ENCODE measurements around the gene FOXF1. TPM values are rescaled to one million over a fixed set of nuclear protein-coding genes. Genes with fewer than 3 reads are reported as not detected.

FOXF1 gene
- total and polyA plus RNA-seq, 4 donors, result 0.56 to 1.2 (median 0.89) TPM

- WGBS, result 92% methylated on average over 6 of the region's 6 CpGs
- peaks cover 16 to 69% (median 44%) of the 10 kb centered on the region in 4 donors for H3K36me3 ChIP-seq (ENCODE audit: control insufficient read depth in 4 of 4, insufficient read depth in 3 of 4, low read depth in 1 of 4, low read length in 3 of 4)
- H3K9me3 ChIP-seq (ENCODE audit: control insufficient read depth in 4 of 4, low read length in 3 of 4), result no peaks in the 10 kb centered on the region
- DNase-seq (ENCODE audit: low spot score), result no peak
- H3K27ac ChIP-seq (ENCODE audit: low read depth in 1 of 2, low read length in 2 of 2), result no peak overlapping the region
- H3K4me3 ChIP-seq (ENCODE audit: low read depth in 1 of 3, low read length in 3 of 3), result no peak overlapping the region
- no peaks in the 10 kb centered on the region for H3K27me3 ChIP-seq (ENCODE audit: control insufficient read depth in 4 of 4, insufficient read depth in 4 of 4, low read length in 3 of 4)
- H3K4me1 ChIP-seq (ENCODE audit: control insufficient read depth in 4 of 4, insufficient read depth in 4 of 4, low read length in 3 of 4), result no peaks in the 10 kb centered on the region
- TF ChIP-seq NR2F2 (IDR thresholded peaks at IDR 0.05) (no peak), MAX (IDR thresholded peaks at IDR 0.05) (no peak), SP1 (IDR thresholded peaks at IDR 0.05) (no peak), TAF1 (conservative IDR thresholded peaks at IDR 0.05) (no peak), HNF4A (conservative IDR thresholded peaks at IDR 0.05) (no peak), HNF4G (IDR thresholded peaks at IDR 0.05) (no peak), EGR1 (IDR thresholded peaks at IDR 0.05; ENCODE audit: low read depth in 2 of 2) (no peak), GABPA (IDR thresholded peaks at IDR 0.05 in 1 of 2, conservative IDR thresholded peaks at IDR 0.05 in 1 of 2) (no peak), YY1 (IDR thresholded peaks at IDR 0.05) (no peak), RXRA (IDR thresholded peaks at IDR 0.05) (no peak), CTCF (IDR thresholded peaks at IDR 0.05; ENCODE audit: low read depth, low read length, missing input control) (no peak), JUND (IDR thresholded peaks at IDR 0.05) (no peak), ZBTB33 (IDR thresholded peaks at IDR 0.05) (no peak), FOXA2 (IDR thresholded peaks at IDR 0.05) (no peak), ATF3 (IDR thresholded peaks at IDR 0.05) (no peak), FOXA1 (IDR thresholded peaks at IDR 0.05) (no peak), REST (IDR thresholded peaks at IDR 0.05) (no peak), RAD21 (IDR thresholded peaks at IDR 0.05) (no peak)
- H3K9ac ChIP-seq (ENCODE audit: low read depth in 1 of 2, low read length in 2 of 2), result no peak overlapping the region
Observed at GRCh38 chr16:86540894-86541293, 30.6 kb downstream of the FOXF1 start.

Data from liver (tissue), 9 donors.